Measurements from ENCODE around the gene PYURF. TPM values are rescaled to one million over a fixed set of nuclear protein-coding genes. Genes with fewer than 3 reads are reported as not detected.

Gene PYURF
- total RNA-seq, 1 donor from 2014 or later: 91.6 TPM

DNA sequence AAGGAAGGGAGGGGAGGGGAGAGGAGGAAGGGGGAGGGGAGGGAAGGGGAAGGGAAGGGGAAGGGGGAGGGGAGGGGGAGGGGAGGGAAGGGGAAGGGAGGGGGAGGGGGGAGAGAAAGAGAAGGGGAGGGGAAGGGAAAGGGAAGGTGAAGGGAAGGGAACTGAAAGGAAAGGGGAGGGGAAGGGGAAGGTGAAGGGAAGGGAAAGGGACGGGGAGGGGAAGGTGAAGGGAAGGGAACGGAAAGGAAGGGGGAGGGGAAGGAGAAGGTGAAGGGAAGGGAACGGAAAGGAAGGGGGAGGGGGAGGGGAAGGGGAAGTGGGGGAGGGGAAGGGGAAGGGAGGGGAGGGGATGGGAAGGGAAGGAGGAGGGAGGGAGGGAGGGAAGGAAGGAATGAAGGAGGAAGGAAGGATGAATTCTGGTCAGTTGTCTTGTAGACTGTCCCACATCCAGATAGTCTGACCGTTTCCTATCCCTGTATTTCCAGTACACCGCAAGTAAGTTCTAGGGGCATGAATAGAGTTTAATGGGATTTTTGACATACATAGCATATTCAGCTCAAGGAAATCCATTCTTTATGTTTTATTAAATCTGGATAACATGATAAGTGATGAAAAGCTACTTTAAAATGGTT lies 46.2 kb downstream of the PYURF start:
- Histone ChIP-seq H3K27me3 (no peaks in the 10 kb centered on the region), H3K27ac (no peak overlapping the region), H3K9me3 (no peaks in the 10 kb centered on the region), H3K4me1 (no peaks in the 10 kb centered on the region), H3K36me3 (peaks cover 0 to 17% of the 10 kb centered on the region in 2 donors), H3K4me3 (no peak overlapping the region)
- no peak for DNase-seq (ENCODE audit: low spot score in 2 of 2)
- TF ChIP-seq, protein P1, sequence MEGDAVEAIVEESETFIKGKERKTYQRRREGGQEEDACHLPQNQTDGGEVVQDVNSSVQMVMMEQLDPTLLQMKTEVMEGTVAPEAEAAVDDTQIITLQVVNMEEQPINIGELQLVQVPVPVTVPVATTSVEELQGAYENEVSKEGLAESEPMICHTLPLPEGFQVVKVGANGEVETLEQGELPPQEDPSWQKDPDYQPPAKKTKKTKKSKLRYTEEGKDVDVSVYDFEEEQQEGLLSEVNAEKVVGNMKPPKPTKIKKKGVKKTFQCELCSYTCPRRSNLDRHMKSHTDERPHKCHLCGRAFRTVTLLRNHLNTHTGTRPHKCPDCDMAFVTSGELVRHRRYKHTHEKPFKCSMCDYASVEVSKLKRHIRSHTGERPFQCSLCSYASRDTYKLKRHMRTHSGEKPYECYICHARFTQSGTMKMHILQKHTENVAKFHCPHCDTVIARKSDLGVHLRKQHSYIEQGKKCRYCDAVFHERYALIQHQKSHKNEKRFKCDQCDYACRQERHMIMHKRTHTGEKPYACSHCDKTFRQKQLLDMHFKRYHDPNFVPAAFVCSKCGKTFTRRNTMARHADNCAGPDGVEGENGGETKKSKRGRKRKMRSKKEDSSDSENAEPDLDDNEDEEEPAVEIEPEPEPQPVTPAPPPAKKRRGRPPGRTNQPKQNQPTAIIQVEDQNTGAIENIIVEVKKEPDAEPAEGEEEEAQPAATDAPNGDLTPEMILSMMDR (IDR thresholded peaks at IDR 0.05): no peak
- intact Hi-C loops (cut with DNase I): no loop called here

Other genes with a start within 250 kb of the PYURF start
- 17.0 TPM for gene PPM1K, start 239.2 kb downstream of the PYURF start, total RNA-seq
- 32.7 TPM for gene HERC6, start 144.9 kb downstream of the PYURF start, total RNA-seq
- 0.32 TPM for gene HERC5, start 66.7 kb downstream of the PYURF start, total RNA-seq
- 16.2 TPM for gene HERC3, start 68.7 kb upstream of the PYURF start, total RNA-seq
- gene NAP1L5, start 174.1 kb upstream of the PYURF start, total RNA-seq: 9.6 TPM

Measured in ascending aorta (tissue), 2 donors.